Uterus (tissue), 4 donors: ENCODE results near the gene CHAF1A. TPM values are rescaled to one million over a fixed set of nuclear protein-coding genes. Genes with fewer than 3 reads are reported as not detected.

Experiments
- DNase-seq, 2 donors: peaks; one replicate each; pipeline ENCODE4 v3.0.0-alpha.2; 2019 to 2020
- H3K27ac ChIP-seq, 2 donors: fragments of 200-600 bp; sonication (generic); 1 replicate in 1 of 2; 2 replicates in 1 of 2; pipeline ENCODE4 v1.5.1; 2016 to 2018
- H3K27me3 ChIP-seq, 2 donors: fragments of 200-600 bp; sonication (generic); one replicate each; pipeline ENCODE4 v1.5.1; 2018 to 2019; ENCODE audit warnings: control low read depth in 1 of 2
- H3K36me3 ChIP-seq, 2 donors: fragments of 200-600 bp; sonication (generic); one replicate each; pipeline ENCODE4 v1.5.1; 2019; ENCODE audit warnings: control low read depth in 1 of 2
- H3K4me1 ChIP-seq, 2 donors: fragments of 200-600 bp; sonication (generic); one replicate each; pipeline ENCODE4 v1.5.1; 2018 to 2019; ENCODE audit warnings: control low read depth in 1 of 2
- H3K4me3 ChIP-seq, 2 donors: fragments of 200-600 bp; sonication (generic); 1 replicate in 1 of 2; 2 replicates in 1 of 2; pipeline ENCODE4 v1.5.1; 2018 to 2019; ENCODE audit warnings: mild to moderate bottlenecking in 1 of 2
- H3K9me3 ChIP-seq, 2 donors: fragments of 200-600 bp; sonication (generic); one replicate each; pipeline ENCODE4 v1.5.1; 2019; ENCODE audit warnings: control low read depth in 1 of 2
- POLR2A ChIP-seq, 2 donors: fragments of 450-650 bp; IDR thresholded peaks; one replicate each; pipeline ENCODE4 v1.6.1; 2016; ENCODE audit warnings: antibody characterized with exemption in 2 of 2, mild to moderate bottlenecking in 1 of 2, moderate library complexity in 1 of 2
- intact Hi-C: fragments of 100-400 bp; cut with DNase I; formaldehyde crosslinking; loops from one replicate; pipeline ENCODE4 v1.15.1; 2023; ENCODE audit warnings: low total_unique reads
- total RNA-seq, 4 donors: library from RNA; depleted of rRNA in 3 of 4; stranded (reverse); fragments of >200 nt in 3 of 4; gene quantifications; one replicate each; pipeline versions ENCODE4 v1.1.0 to v1.2.4, GENCODE V29; 2014 to 2023
- TF ChIP-seq, protein P1 (sequence below), 4 experiments: fragments of 200-600 bp in 2 of 4; fragments of 450-650 bp in 2 of 4; sonication (generic) in 2 of 4; IDR thresholded peaks; one replicate each; pipeline ENCODE4 v1.5.1; 2016 to 2019; ENCODE audit warnings: antibody characterized with exemption in 4 of 4, mild to moderate bottlenecking in 2 of 4, moderate library complexity in 1 of 4
- donor health status: DM: yes; HTN: yes; CAD: no.

The CHAF1A gene
- total RNA-seq, 4 donors from 2014 or later = 0.59 to 12.9 (median 8.0) TPM

DNA sequence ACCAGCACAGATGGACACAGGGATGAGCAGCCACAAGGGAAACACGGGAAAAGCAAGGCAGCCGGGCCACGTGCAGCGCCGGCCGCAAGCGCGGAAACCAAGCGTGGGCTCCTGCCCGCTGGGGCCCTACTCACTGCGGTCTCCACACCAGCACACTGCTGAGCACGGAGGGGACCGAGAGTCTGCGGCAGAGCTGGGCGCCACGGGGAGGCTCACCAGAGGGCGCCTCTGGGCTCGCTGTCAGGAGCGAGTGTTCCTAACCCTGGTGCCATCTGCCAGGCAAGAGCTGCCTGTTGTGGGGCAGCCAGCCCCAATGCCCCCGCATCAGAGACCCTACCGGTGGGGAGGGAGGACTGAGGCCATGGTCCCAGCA, 32.6 kb upstream of the CHAF1A start:
- DNase-seq = no peak
- Histone ChIP-seq H3K27me3 (no peaks in the 10 kb centered on the region), H3K4me1 (peaks cover 11 to 37% of the 10 kb centered on the region in 2 donors), H3K36me3 (no peaks in the 10 kb centered on the region), H3K9me3 (no peaks in the 10 kb centered on the region), H3K27ac (peak overlapping the region; percentile 63 to 68), H3K4me3 (no peak overlapping the region)
- no peak for TF ChIP-seq POLR2A (IDR thresholded peaks at IDR 0.05)
- TF ChIP-seq, protein P1, sequence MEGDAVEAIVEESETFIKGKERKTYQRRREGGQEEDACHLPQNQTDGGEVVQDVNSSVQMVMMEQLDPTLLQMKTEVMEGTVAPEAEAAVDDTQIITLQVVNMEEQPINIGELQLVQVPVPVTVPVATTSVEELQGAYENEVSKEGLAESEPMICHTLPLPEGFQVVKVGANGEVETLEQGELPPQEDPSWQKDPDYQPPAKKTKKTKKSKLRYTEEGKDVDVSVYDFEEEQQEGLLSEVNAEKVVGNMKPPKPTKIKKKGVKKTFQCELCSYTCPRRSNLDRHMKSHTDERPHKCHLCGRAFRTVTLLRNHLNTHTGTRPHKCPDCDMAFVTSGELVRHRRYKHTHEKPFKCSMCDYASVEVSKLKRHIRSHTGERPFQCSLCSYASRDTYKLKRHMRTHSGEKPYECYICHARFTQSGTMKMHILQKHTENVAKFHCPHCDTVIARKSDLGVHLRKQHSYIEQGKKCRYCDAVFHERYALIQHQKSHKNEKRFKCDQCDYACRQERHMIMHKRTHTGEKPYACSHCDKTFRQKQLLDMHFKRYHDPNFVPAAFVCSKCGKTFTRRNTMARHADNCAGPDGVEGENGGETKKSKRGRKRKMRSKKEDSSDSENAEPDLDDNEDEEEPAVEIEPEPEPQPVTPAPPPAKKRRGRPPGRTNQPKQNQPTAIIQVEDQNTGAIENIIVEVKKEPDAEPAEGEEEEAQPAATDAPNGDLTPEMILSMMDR (IDR thresholded peaks at IDR 0.05) = peak in 3 of 4 experiments; percentile 26 to 56 (median 37)
- intact Hi-C loops = no loop called here

GRCh38 chr19:4370418-4371041, 31.9 kb upstream of the CHAF1A start:
- Histone ChIP-seq H3K27me3 (no peaks in the 10 kb centered on the region), H3K4me1 (peaks cover 16 to 43% of the 10 kb centered on the region in 2 donors), H3K4me3 (no peak overlapping the region), H3K9me3 (no peaks in the 10 kb centered on the region), H3K27ac (peak overlapping the region; percentile 63 to 68), H3K36me3 (no peaks in the 10 kb centered on the region)
- no peak for DNase-seq
- TF ChIP-seq, protein P1 (IDR thresholded peaks at IDR 0.05) = no peak
- TF ChIP-seq POLR2A (IDR thresholded peaks at IDR 0.05) = no peak
- intact Hi-C loops = no loop called here

- no peak for DNase-seq
These were observed 30.9 kb upstream of the CHAF1A start for GRCh38 chr19:4371247-4372164.

GRCh38 chr19:4372165-4373012, 30.1 kb upstream of the CHAF1A start:
- Histone ChIP-seq H3K27me3 (no peaks in the 10 kb centered on the region), H3K9me3 (no peaks in the 10 kb centered on the region), H3K27ac (peak overlapping the region in 1 of 2 donors; percentile 84), H3K36me3 (no peaks in the 10 kb centered on the region), H3K4me3 (no peak overlapping the region), H3K4me1 (peaks cover 22 to 52% of the 10 kb centered on the region in 2 donors)
- DNase-seq = no peak
- TF ChIP-seq, protein P1 (IDR thresholded peaks at IDR 0.05) = no peak
- no peak for TF ChIP-seq POLR2A (IDR thresholded peaks at IDR 0.05)
- intact Hi-C loops = no loop called here

More at GRCh38 chr19:4371247-4372164, 30.9 kb upstream of the CHAF1A start:
- H3K27me3 ChIP-seq = no peaks in the 10 kb centered on the region
- intact Hi-C loops = no loop called here
- H3K27ac ChIP-seq = no peak overlapping the region
- no peak overlapping the region for H3K4me3 ChIP-seq
- TF ChIP-seq POLR2A (IDR thresholded peaks at IDR 0.05) = no peak
- TF ChIP-seq, protein P1 (IDR thresholded peaks at IDR 0.05) = no peak
- peaks cover 22 to 50% of the 10 kb centered on the region in 2 donors for H3K4me1 ChIP-seq
- no peaks in the 10 kb centered on the region for H3K9me3 ChIP-seq
- H3K36me3 ChIP-seq = no peaks in the 10 kb centered on the region
